CD4-positive, alpha-beta T cell treated with Interleukin-12 subunit alpha and Interleukin-12 subunit beta, for 1 hour (primary cell): Measurements from ENCODE around the gene SH3D21.

Source experiments
- DNase-seq: peaks from one replicate; pipeline ENCODE4 v3.0.0-alpha.2; 2020

The SH3D21 gene

GRCh38 chr1:36306210-36306901 is at the start of gene SH3D21:
Gene SH3D21, plus strand, starts transcription at chr1:36306368. Its CDS starts 53 bp downstream, at chr1:36306421.
- peak; percentile 60 for DNase-seq

GRCh38 chr1:36256558-36257374 is 49.4 kb upstream of the SH3D21 start:
- DNase-seq: no peak

- no peak for DNase-seq
Measured at GRCh38 chr1:36257375-36257767, 48.8 kb upstream of the SH3D21 start.

- no peak for DNase-seq
Measured at GRCh38 chr1:36258960-36259344, 47.2 kb upstream of the SH3D21 start.

GRCh38 chr1:36268981-36269380 is 37.2 kb upstream of the SH3D21 start:
- no peak for DNase-seq

GRCh38 chr1:36269408-36269838 is 36.7 kb upstream of the SH3D21 start:
- DNase-seq: no peak

GRCh38 chr1:36273024-36273423 is 33.1 kb upstream of the SH3D21 start:
- DNase-seq: no peak

- DNase-seq: no peak
Measured at GRCh38 chr1:36274201-36274600, 32.0 kb upstream of the SH3D21 start.

- no peak for DNase-seq
Measured at GRCh38 chr1:36276688-36277087, 29.5 kb upstream of the SH3D21 start.

- DNase-seq: no peak
Measured at GRCh38 chr1:36279110-36279788, 26.9 kb upstream of the SH3D21 start.

- no peak for DNase-seq
Measured at GRCh38 chr1:36279789-36280296, 26.3 kb upstream of the SH3D21 start.

- no peak for DNase-seq
Measured at GRCh38 chr1:36284061-36284460, 22.1 kb upstream of the SH3D21 start.

- DNase-seq: no peak
Measured at GRCh38 chr1:36284517-36284916, 21.7 kb upstream of the SH3D21 start.

- DNase-seq: peak; percentile 83
Measured at GRCh38 chr1:36285443-36286101, 20.6 kb upstream of the SH3D21 start.

- DNase-seq: no peak
Measured at GRCh38 chr1:36286802-36287201, 19.4 kb upstream of the SH3D21 start.

- DNase-seq: no peak
Measured at GRCh38 chr1:36287595-36287994, 18.6 kb upstream of the SH3D21 start.

GRCh38 chr1:36295390-36295789 is 10.8 kb upstream of the SH3D21 start:
- no peak for DNase-seq

GRCh38 chr1:36297062-36297461 is 9.1 kb upstream of the SH3D21 start:
- DNase-seq: no peak

GRCh38 chr1:36298640-36299039 is 7.5 kb upstream of the SH3D21 start:
- no peak for DNase-seq

- no peak for DNase-seq
Measured at GRCh38 chr1:36300526-36300925, 5.6 kb upstream of the SH3D21 start.

- no peak for DNase-seq
Measured at GRCh38 chr1:36301220-36301619, 4.9 kb upstream of the SH3D21 start.

GRCh38 chr1:36303244-36303643 is 2.9 kb upstream of the SH3D21 start:
- DNase-seq: no peak
